A204.1 (cell line): ENCODE measurements around the gene TRAFD1.
"Not testable (repeated sequence)": the region's sequence is repeated elsewhere in the genome, so short reads cannot be mapped to it uniquely, and the experiment has no call there.

ENCODE experiments used
- FAIRE-seq: peaks from 2 replicates; lab custom pipeline; 2012; peaks lifted over from hg19 to GRCh38; lab: Jason Lieb, UNC

Gene TRAFD1

GRCh38 chr12:112158461-112159145 lies 33.2 kb downstream of the TRAFD1 start:
- not testable (repeated sequence) for FAIRE-seq

- FAIRE-seq = no peak
Observed at GRCh38 chr12:112159146-112159541, 33.8 kb downstream of the TRAFD1 start.

GRCh38 chr12:112160611-112161010 lies 35.3 kb downstream of the TRAFD1 start:
- no peak for FAIRE-seq

GRCh38 chr12:112161711-112162110 lies 36.4 kb downstream of the TRAFD1 start:
- no peak for FAIRE-seq

GRCh38 chr12:112162241-112162790 lies 37.0 kb downstream of the TRAFD1 start:
- FAIRE-seq = no peak

GRCh38 chr12:112163056-112163455 lies 37.7 kb downstream of the TRAFD1 start:
- no peak for FAIRE-seq

- FAIRE-seq = no peak
Observed at GRCh38 chr12:112163471-112163991, 38.2 kb downstream of the TRAFD1 start.

GRCh38 chr12:112164011-112164660 lies 38.8 kb downstream of the TRAFD1 start:
- FAIRE-seq = no peak

- FAIRE-seq = no peak
Observed at GRCh38 chr12:112165624-112166023, 40.3 kb downstream of the TRAFD1 start.

GRCh38 chr12:112166051-112167015 lies 41.0 kb downstream of the TRAFD1 start:
- no peak for FAIRE-seq

GRCh38 chr12:112167031-112167461 lies 41.7 kb downstream of the TRAFD1 start:
- FAIRE-seq = no peak

- FAIRE-seq = no peak
Observed at GRCh38 chr12:112167718-112168525, 42.6 kb downstream of the TRAFD1 start.

GRCh38 chr12:112168561-112168971 lies 43.2 kb downstream of the TRAFD1 start:
- FAIRE-seq = no peak

GRCh38 chr12:112169161-112169872 lies 44.0 kb downstream of the TRAFD1 start:
- FAIRE-seq = no peak

GRCh38 chr12:112169966-112170365 lies 44.6 kb downstream of the TRAFD1 start:
- no peak for FAIRE-seq

- FAIRE-seq = no peak
Observed at GRCh38 chr12:112170376-112170775, 45.0 kb downstream of the TRAFD1 start.

- no peak for FAIRE-seq
Observed at GRCh38 chr12:112170971-112171596, 45.7 kb downstream of the TRAFD1 start.

- FAIRE-seq = no peak
Observed at GRCh38 chr12:112172556-112173324, 47.4 kb downstream of the TRAFD1 start.
